Neuronal stem cell (in vitro differentiated cells): ENCODE measurements around the gene DOCK9.

Source experiments
- DNase-seq: peaks from one replicate; pipeline ENCODE4 v3.0.0-alpha.2; 2013; ENCODE audit warnings: low spot score
- H2AFZ ChIP-seq: one replicate; pipeline ENCODE4 v1.6.1; 2013; ENCODE audit warnings: mild to moderate bottlenecking, low read length, inconsistent platforms
- H2AK5ac ChIP-seq: 2 replicates; pipeline ENCODE4 v1.6.1; 2013; ENCODE audit warnings: low read depth, mild to moderate bottlenecking, inconsistent platforms, low read length, moderate library complexity, mixed read lengths
- H2BK120ac ChIP-seq: 2 replicates; pipeline ENCODE4 v1.6.1; 2013; ENCODE audit warnings: low read depth, mild to moderate bottlenecking, inconsistent platforms, low read length, moderate library complexity, mixed read lengths
- H2BK12ac ChIP-seq: one replicate; pipeline ENCODE4 v1.6.1; 2013; ENCODE audit warnings: low read length, inconsistent platforms
- H2BK15ac ChIP-seq: 2 replicates; pipeline ENCODE4 v1.6.1; 2013; ENCODE audit warnings: mild to moderate bottlenecking, low read length, inconsistent platforms, mixed read lengths
- H2BK5ac ChIP-seq: one replicate; pipeline ENCODE4 v1.6.1; 2013; ENCODE audit warnings: inconsistent platforms, mild to moderate bottlenecking, low read length, moderate library complexity
- H3K14ac ChIP-seq: one replicate; pipeline ENCODE4 v1.6.1; 2013; ENCODE audit warnings: low read length, inconsistent platforms
- H3K18ac ChIP-seq: 2 replicates; pipeline ENCODE4 v1.6.1; 2013; ENCODE audit warnings: low read length, inconsistent platforms
- H3K23ac ChIP-seq: 2 replicates; pipeline ENCODE4 v1.6.1; 2013; ENCODE audit warnings: low read depth, mild to moderate bottlenecking, mixed read lengths, low read length, inconsistent platforms; ENCODE audit not compliant: poor library complexity
- H3K27ac ChIP-seq: replicated peaks from 3 replicates; pipeline ENCODE4 v1.5.1; 2013; ENCODE audit warnings: low read length, inconsistent platforms
- H3K27me3 ChIP-seq, 3 experiments: 2 replicates each; pipeline ENCODE4 v1.6.1; 2013; ENCODE audit warnings: low read length in 3 of 3, mild to moderate bottlenecking in 2 of 3, inconsistent platforms in 1 of 3, low read depth in 1 of 3, mixed read lengths in 1 of 3, moderate library complexity in 1 of 3; ENCODE audit not compliant: control insufficient read depth in 3 of 3, insufficient read depth in 3 of 3
- H3K36me3 ChIP-seq, 2 donors: replicated peaks in 1 of 2; 2 replicates each; pipeline ENCODE4 v1.6.1; 2013; ENCODE audit warnings: low read length in 2 of 2; ENCODE audit not compliant: control insufficient read depth in 2 of 2, insufficient read depth in 2 of 2
- H3K4ac ChIP-seq: 2 replicates; pipeline ENCODE4 v1.6.1; 2013; ENCODE audit warnings: inconsistent platforms, mild to moderate bottlenecking, low read length, moderate library complexity
- H3K4me1 ChIP-seq, 2 donors: 1 replicate in 1 of 2; 2 replicates in 1 of 2; pipeline ENCODE4 v1.6.1; 2013; ENCODE audit warnings: low read length in 2 of 2, low read depth in 1 of 2; ENCODE audit not compliant: control insufficient read depth in 2 of 2, insufficient read depth in 1 of 2
- H3K4me2 ChIP-seq: one replicate; pipeline ENCODE4 v1.6.1; 2013; ENCODE audit warnings: mild to moderate bottlenecking, low read length, inconsistent platforms; ENCODE audit not compliant: insufficient read depth, poor library complexity, severe bottlenecking
- H3K4me3 ChIP-seq, 2 donors: 2 replicates each; pipeline ENCODE4 v1.5.1; 2013; ENCODE audit warnings: low read length in 2 of 2, mild to moderate bottlenecking in 2 of 2, inconsistent platforms in 1 of 2, moderate library complexity in 1 of 2
- H3K79me1 ChIP-seq: one replicate; pipeline ENCODE4 v1.6.1; 2013; ENCODE audit warnings: low read depth, mild to moderate bottlenecking, inconsistent platforms, low read length, moderate library complexity
- H3K9ac ChIP-seq: one replicate; pipeline ENCODE4 v1.6.1; 2013; ENCODE audit warnings: mild to moderate bottlenecking, low read depth, low read length, inconsistent platforms; ENCODE audit not compliant: poor library complexity
- H3K9me3 ChIP-seq, 2 donors: replicated peaks in 1 of 2; 2 replicates each; pipeline versions ENCODE3 to v1.6.1; 2013; ENCODE audit warnings: low read length in 2 of 2, mild to moderate bottlenecking in 2 of 2, inconsistent platforms in 1 of 2, low read depth in 1 of 2, mixed read lengths in 1 of 2, moderate library complexity in 1 of 2; ENCODE audit not compliant: control insufficient read depth in 2 of 2, insufficient read depth in 1 of 2
- H4K8ac ChIP-seq: one replicate; pipeline ENCODE4 v1.6.1; 2013; ENCODE audit warnings: low read depth, mild to moderate bottlenecking, inconsistent platforms, low read length, moderate library complexity
- H4K91ac ChIP-seq: one replicate; pipeline ENCODE4 v1.6.1; 2013; ENCODE audit warnings: low read length, low read depth, mild to moderate bottlenecking, inconsistent platforms; ENCODE audit not compliant: poor library complexity
- WGBS, 2 donors: extraction: QIAGEN DNeasy Blood & Tissue Kit; methylation state at CpG; one replicate each; pipeline ENCODE4 v1.1.7; 2013; ENCODE audit warnings: missing lambda C conversion rate in 2 of 2, mixed read lengths in 1 of 2; ENCODE audit not compliant: insufficient read length in 2 of 2, insufficient replicate concordance in 1 of 2; ENCODE audit errors: extremely low coverage in 2 of 2; 5-methylcytosine and 5-hydroxymethylcytosine counted together

Gene DOCK9

DNA sequence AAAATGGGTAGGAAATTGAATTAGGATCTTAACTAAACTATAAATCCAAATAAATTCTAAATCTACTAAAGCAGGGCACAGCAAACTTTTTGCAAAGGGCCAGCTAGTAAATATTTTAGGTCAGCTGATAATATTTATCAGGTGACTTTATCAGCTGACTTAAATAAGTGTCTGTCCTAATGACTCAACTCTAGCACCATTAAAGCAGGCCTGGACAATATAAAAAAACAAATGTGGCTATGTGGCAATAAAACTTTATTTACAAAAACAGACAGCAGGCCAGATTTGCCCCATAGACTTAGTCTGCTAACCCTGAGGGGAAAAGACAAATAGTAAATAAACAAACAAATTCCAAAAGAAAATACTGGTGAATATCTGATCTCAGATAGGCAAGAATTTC, 27.7 kb upstream of the DOCK9 start:
- no peak overlapping the region for H3K14ac ChIP-seq
- no peak overlapping the region for H4K8ac ChIP-seq
- no peaks in the 10 kb centered on the region for H3K36me3 ChIP-seq
- H3K23ac ChIP-seq, result no peak overlapping the region
- peaks cover 0 to 3% (median 0%) of the 10 kb centered on the region in 3 experiments for H3K27me3 ChIP-seq
- H2AFZ ChIP-seq, result no peak overlapping the region
- H2BK15ac ChIP-seq, result no peak overlapping the region
- no peak overlapping the region for H2BK120ac ChIP-seq
- no peak overlapping the region for H2AK5ac ChIP-seq
- H3K4me2 ChIP-seq, result no peak overlapping the region
- no peak overlapping the region for H3K4me3 ChIP-seq
- H3K9ac ChIP-seq, result no peak overlapping the region
- no peaks in the 10 kb centered on the region for H3K79me1 ChIP-seq
- H3K4ac ChIP-seq, result no peak overlapping the region
- H3K9me3 ChIP-seq, result no peaks in the 10 kb centered on the region
- H2BK12ac ChIP-seq, result no peak overlapping the region
- no peak overlapping the region for H2BK5ac ChIP-seq
- peaks cover 0 to 3% of the 10 kb centered on the region in 2 donors for H3K4me1 ChIP-seq
- no peak for DNase-seq
- no peak overlapping the region for H3K27ac ChIP-seq
- H3K18ac ChIP-seq, result no peak overlapping the region
- H4K91ac ChIP-seq, result no peak overlapping the region

DNA sequence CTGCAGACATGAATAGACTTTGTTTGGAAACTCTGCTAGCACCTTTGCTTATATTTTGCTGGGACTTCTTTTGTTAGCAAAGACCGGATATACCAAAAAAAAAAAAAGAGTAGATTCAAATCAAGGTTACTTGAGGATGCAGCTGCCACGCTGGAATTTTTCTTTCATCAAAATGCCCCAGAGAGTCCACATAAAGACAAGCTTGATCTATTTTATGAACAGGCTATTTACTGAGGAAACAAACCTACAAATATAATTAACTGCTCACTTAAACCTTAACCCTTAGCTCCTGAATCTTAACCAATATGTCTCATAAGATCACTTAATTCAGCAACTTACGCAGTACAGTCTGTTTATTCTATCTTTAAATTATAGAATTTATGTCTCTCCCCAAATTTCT, 27.1 kb upstream of the DOCK9 start:
- H3K4me3 ChIP-seq, result no peak overlapping the region
- H3K4me2 ChIP-seq, result no peak overlapping the region
- no peak overlapping the region for H4K8ac ChIP-seq
- H3K36me3 ChIP-seq, result no peaks in the 10 kb centered on the region
- peaks cover 0 to 3% of the 10 kb centered on the region in 2 donors for H3K4me1 ChIP-seq
- no peak overlapping the region for H3K14ac ChIP-seq
- H3K9ac ChIP-seq, result no peak overlapping the region
- no peak overlapping the region for H2BK15ac ChIP-seq
- no peak overlapping the region for H3K18ac ChIP-seq
- peaks cover 0 to 8% (median 0%) of the 10 kb centered on the region in 3 experiments for H3K27me3 ChIP-seq
- H2BK12ac ChIP-seq, result no peak overlapping the region
- H2AK5ac ChIP-seq, result no peak overlapping the region
- no peak for DNase-seq
- no peak overlapping the region for H3K27ac ChIP-seq
- H3K79me1 ChIP-seq, result no peaks in the 10 kb centered on the region
- H2AFZ ChIP-seq, result no peak overlapping the region
- H2BK5ac ChIP-seq, result no peak overlapping the region
- no peak overlapping the region for H2BK120ac ChIP-seq
- no peak overlapping the region for H4K91ac ChIP-seq
- WGBS, 2 donors, result no CpG with 5 or more reads among the region's 3 CpGs
- H3K23ac ChIP-seq, result no peak overlapping the region
- H3K4ac ChIP-seq, result no peak overlapping the region
- H3K9me3 ChIP-seq, result no peaks in the 10 kb centered on the region

DNA sequence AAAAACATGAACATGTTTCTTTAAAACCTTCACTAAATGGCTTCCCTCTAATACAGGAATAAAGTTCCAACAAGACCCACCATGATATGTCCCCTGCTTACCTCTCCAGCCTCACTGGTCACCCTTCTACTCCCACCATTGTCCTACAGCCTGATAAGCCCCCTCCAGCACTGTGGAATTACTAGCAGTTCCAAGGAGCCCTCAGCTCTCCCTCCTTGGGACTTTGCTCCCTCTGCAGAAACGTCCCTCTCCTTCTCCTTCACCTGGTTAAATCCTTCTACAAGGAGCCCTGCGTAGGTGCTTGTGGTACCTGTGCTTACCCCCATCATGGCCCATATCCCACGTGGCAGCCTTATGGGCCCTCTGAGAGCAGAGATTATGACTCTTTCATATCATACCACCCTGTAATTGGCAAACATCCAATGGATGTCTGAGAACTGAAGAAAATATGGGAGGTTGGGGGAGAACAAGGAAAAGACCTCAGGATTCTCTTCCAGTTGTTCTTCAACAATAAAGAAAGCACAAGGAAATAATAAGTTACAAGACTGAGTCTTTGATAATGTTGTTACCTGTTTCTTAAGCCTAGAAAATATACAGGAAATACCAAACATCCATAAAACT, 26.1 kb upstream of the DOCK9 start:
- Histone ChIP-seq H3K36me3 (no peaks in the 10 kb centered on the region), H3K4me3 (no peak overlapping the region), H3K4me2 (no peak overlapping the region), H3K27me3 (peaks cover 0 to 8% (median 0%) of the 10 kb centered on the region in 3 experiments), H3K14ac (no peak overlapping the region), H3K9me3 (no peaks in the 10 kb centered on the region), H3K23ac (no peak overlapping the region), H3K9ac (no peak overlapping the region), H4K8ac (no peak overlapping the region), H3K79me1 (no peaks in the 10 kb centered on the region), H2BK5ac (no peak overlapping the region), H2BK15ac (no peak overlapping the region), H2BK12ac (no peak overlapping the region), H4K91ac (no peak overlapping the region), H2AK5ac (no peak overlapping the region), H3K4ac (no peak overlapping the region), H3K18ac (no peak overlapping the region), H3K27ac (no peak overlapping the region), H3K4me1 (peaks cover 0 to 3% of the 10 kb centered on the region in 2 donors), H2BK120ac (no peak overlapping the region), H2AFZ (no peak overlapping the region)
- WGBS, 2 donors, result no CpG with 5 or more reads among the region's 3 CpGs
- DNase-seq, result no peak

- Histone ChIP-seq H2BK5ac (no peak overlapping the region), H2BK120ac (no peak overlapping the region), H3K9ac (no peak overlapping the region), H2AK5ac (no peak overlapping the region), H3K4me2 (no peak overlapping the region), H3K27ac (no peak overlapping the region), H2BK15ac (no peak overlapping the region), H3K36me3 (no peaks in the 10 kb centered on the region), H3K4me1 (peaks cover 0 to 3% of the 10 kb centered on the region in 2 donors), H2AFZ (no peak overlapping the region), H3K4me3 (no peak overlapping the region), H3K4ac (no peak overlapping the region), H2BK12ac (no peak overlapping the region), H3K9me3 (no peaks in the 10 kb centered on the region), H4K8ac (no peak overlapping the region), H3K27me3 (peaks cover 0 to 8% (median 0%) of the 10 kb centered on the region in 3 experiments), H3K18ac (no peak overlapping the region), H3K14ac (no peak overlapping the region), H3K23ac (no peak overlapping the region), H3K79me1 (no peaks in the 10 kb centered on the region), H4K91ac (no peak overlapping the region)
- WGBS, 2 donors, result no CpG with 5 or more reads among the region's 4 CpGs
- no peak for DNase-seq
These were observed 25.3 kb upstream of the DOCK9 start for GRCh38 chr13:99003186-99003585.
